KOPT-K1 (cell line): ENCODE measurements around the gene EID1.
"Not testable (repeated sequence)": the region's sequence is repeated elsewhere in the genome, so short reads cannot be mapped to it uniquely, and the experiment has no call there.

Experiments used
- H3K27ac ChIP-seq: fragments of 200-600 bp; sonication (generic); 2 replicates; pipeline ENCODE4 v1.5.1; 2016; ENCODE audit warnings: antibody characterized with exemption, mild to moderate bottlenecking, low read depth, low read length; ENCODE audit not compliant: poor library complexity, severe bottlenecking
- H3K36me3 ChIP-seq: fragments of 200-600 bp; sonication (generic); 2 replicates; pipeline ENCODE4 v1.5.1; 2017; ENCODE audit warnings: antibody characterized with exemption, mild to moderate bottlenecking, low read length, moderate library complexity; ENCODE audit not compliant: insufficient read depth
- H3K9me3 ChIP-seq: fragments of 200-600 bp; sonication (generic); 2 replicates; pipeline ENCODE4 v1.5.1; 2017; ENCODE audit warnings: antibody characterized with exemption, low read length, mild to moderate bottlenecking; ENCODE audit not compliant: insufficient read depth, poor library complexity, severe bottlenecking

Gene EID1, protein sequence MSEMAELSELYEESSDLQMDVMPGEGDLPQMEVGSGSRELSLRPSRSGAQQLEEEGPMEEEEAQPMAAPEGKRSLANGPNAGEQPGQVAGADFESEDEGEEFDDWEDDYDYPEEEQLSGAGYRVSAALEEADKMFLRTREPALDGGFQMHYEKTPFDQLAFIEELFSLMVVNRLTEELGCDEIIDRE

DNA sequence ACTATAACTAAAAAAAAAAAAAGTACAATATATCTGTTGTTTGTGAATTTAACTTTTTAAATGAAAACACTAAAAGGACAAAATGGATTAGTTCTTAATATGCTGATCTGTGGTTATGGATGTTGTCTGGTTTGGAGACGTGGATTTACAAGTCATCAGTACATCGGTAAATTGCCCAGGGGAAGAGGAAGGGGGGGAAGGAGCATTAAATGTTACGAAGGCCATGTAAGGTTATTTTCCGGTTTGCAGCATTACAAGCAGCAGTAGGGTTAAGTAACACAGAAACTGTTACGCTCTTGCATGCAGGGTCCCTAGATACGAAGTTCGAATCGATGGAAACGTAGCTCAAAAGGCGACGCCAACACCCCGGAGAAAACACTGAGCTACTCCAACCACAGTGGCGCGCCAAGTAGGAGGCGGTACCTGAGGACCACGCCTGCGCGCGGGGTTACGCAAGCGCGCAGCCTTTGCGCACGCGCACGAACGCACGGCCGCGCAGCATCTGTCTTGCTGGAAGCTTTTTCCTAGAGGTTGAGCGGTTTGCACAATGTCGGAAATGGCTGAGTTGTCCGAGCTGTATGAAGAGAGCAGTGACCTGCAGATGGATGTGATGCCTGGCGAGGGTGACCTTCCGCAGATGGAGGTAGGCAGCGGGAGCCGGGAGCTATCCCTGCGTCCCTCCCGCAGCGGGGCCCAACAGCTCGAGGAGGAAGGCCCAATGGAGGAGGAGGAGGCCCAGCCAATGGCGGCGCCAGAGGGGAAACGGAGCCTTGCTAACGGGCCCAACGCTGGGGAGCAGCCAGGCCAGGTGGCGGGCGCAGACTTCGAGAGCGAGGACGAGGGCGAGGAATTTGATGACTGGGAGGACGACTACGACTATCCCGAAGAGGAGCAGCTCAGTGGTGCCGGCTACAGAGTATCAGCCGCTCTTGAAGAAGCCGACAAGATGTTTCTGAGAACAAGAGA, at the start of gene EID1:
TSS of gene EID1 (plus strand) at position 505 of the 966 bp plus-strand sequence. CDS start at position 548, 43 bp downstream.
- Histone ChIP-seq H3K27ac (peak within 1 kb of the TSS; percentile 83), H3K9me3 (no peaks in the 10 kb centered on the region), H3K36me3 (peaks cover 16% of the 10 kb centered on the region)

DNA sequence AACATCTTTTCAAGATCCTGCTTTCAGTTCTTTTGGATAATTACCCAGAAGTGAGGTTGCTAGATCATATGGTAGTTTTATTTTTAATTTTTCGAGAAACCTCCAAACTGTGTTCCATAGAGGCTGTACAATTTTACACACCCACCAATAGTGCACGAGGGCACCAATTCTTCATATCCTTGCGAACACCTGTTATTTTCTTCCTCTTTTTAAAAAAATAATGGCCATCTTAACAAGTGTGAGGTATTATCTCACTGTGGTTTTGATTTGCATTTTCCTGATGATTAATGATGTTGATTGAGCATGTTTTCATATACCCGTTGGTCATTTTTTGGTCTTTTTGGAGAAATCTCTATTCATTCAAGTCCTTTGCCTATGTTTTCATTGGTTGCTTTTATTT, 49.5 kb upstream of the EID1 start:
- no peaks in the 10 kb centered on the region for H3K36me3 ChIP-seq
- no peak overlapping the region for H3K27ac ChIP-seq
- H3K9me3 ChIP-seq: no peaks in the 10 kb centered on the region

DNA sequence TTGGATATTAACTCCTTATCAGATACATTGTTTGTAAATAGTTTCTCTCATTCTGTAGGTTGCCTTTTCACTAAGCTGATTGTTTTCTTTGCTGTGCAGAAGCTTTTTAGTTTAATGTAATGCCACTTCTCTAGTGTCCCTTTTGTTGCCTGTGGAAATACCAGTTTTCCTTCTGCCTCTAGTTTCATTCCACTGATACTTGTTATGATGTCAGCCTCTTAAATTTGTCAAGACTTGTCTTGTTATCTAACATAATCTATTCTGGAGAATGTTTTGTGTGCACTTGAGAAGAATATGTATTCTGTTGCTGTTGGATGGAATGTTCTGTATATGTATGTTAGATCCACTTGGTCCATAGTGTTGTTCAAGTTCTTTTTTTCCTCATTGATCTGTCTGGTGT, 49.0 kb upstream of the EID1 start:
- Histone ChIP-seq H3K27ac (no peak overlapping the region), H3K36me3 (no peaks in the 10 kb centered on the region), H3K9me3 (no peaks in the 10 kb centered on the region)

DNA sequence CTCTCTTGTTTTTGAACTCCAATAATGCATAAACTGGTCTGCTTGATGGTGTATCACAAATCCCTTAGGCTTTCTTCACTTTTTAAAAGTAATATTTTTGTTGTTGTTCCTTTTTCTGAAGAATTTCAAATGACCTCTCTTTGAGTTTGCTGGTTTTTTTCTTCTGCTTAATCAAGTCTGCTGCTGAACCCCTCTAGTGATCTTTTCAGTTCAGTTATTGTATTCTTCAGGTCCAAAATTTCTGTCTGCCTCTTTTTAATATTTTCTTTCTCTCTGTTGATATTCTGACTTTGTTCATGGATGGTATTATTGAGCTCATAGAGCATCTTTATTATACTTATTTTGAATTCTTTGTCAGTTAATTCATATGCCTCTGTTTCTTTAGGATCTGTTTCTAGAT, 45.3 kb upstream of the EID1 start:
- no peaks in the 10 kb centered on the region for H3K36me3 ChIP-seq
- no peak overlapping the region for H3K27ac ChIP-seq
- H3K9me3 ChIP-seq: no peaks in the 10 kb centered on the region

DNA sequence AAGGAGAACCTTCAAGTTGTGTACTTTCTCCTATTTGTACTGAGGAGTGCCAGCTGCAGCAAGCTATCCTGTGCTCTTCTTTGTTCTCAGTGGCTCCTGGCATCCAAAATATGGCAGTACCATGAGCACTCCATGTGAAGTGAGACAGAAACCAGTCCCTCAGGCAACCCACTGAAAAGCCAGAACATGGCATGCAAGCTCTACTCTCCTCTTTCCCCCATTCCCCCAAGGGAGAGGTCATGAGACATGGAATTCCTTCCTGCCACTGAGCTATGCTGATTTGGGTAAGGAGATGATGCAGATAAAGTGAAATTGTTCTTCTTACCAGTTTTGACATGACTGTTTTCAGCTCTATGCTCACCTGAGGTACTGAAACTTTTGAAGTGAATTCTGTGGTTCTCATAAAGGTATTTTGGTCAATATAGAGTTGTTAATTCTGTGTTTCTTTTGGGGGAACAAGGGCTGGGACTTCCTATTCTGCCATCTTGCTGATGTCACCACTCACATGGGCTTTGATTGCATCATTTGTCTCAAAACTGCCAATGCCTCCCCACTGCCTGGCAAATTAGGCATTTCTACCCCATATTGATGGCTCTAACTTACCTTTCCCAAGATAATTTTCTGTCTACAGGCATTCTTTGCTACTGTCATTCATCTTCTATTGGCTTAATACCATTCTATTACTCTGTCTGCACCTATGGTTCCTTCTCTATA, 44.3 kb upstream of the EID1 start:
- Histone ChIP-seq H3K36me3 (no peaks in the 10 kb centered on the region), H3K27ac (no peak overlapping the region), H3K9me3 (no peaks in the 10 kb centered on the region)

DNA sequence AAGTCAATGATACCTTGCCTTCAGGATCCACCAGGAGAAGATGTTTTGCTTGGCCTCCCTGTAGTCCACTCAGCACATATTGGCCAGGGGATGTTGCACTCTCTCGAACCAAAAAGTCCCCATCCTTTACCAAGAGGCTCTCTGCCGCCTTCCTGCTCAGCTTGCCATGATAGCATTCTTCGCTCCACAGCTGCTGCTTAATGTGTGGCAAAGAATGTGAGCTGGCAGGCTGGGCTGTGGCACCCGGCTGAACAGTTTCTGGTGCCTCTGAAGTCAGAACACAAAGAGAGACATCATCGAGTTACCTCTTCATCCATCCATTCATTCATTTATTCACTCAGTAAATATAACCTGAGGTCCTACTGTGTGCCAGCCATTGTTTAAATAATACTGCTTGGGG, 43.2 kb upstream of the EID1 start:
- Histone ChIP-seq H3K36me3 (no peaks in the 10 kb centered on the region), H3K9me3 (no peaks in the 10 kb centered on the region), H3K27ac (no peak overlapping the region)

DNA sequence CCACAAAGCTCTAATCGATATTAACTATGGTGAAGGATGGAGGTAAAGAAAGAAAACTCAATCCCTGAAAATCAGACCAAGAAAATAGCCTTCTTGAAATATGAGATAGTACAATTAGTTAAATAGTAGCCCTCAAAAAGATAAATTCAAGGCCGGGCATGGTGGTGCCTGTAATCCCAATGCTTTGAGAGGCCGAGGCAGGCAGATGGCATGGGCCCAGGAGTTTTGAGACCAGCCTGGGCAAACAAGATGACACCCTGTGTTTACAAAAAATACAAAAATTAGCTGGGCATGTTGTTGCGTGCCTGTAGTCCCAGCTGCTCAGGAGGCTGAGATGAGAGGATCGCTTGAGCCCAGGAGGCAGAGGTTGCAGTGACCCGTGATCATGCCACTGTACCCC, 35.4 kb upstream of the EID1 start:
- no peak overlapping the region for H3K27ac ChIP-seq
- no peaks in the 10 kb centered on the region for H3K9me3 ChIP-seq
- no peaks in the 10 kb centered on the region for H3K36me3 ChIP-seq

DNA sequence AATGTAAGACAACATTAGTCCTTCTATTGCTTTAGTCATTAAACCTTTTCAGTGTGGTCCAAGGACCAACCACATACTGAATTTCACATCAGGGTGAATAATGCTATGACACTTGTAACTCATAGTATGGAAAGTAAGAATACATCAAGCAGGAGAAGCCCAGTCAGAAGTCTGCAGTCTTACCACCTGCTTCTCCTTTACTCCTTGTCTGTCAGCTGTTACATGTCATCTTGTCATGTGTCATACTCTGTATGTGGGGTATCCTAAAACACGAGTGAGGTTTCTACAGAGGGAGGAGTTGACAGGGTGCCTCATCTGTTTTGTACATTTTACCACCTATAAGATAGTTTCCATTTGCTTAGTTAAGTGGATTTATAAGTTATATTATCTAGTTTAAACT, 32.8 kb upstream of the EID1 start:
- H3K9me3 ChIP-seq: no peaks in the 10 kb centered on the region
- H3K27ac ChIP-seq: no peak overlapping the region
- no peaks in the 10 kb centered on the region for H3K36me3 ChIP-seq

DNA sequence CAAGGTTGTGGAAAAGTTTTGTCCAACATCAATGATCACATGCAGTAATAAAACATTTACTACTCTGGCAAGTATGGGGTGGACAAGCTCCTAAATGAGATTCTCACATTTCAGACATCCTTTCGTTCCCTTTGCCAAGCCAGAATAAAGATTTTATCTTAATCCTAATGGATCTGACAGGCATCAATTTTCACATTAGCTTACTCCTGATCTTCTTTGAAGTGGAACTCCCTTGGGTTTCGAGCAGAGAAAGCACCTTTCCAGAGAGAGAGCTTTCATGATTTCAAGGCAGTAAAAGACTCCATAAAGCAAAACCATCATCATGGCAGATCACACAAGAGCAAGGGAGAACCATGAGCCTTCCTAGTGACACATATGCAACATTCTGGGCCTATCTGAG, 27.3 kb upstream of the EID1 start:
- Histone ChIP-seq H3K27ac (no peak overlapping the region), H3K9me3 (no peaks in the 10 kb centered on the region)

DNA sequence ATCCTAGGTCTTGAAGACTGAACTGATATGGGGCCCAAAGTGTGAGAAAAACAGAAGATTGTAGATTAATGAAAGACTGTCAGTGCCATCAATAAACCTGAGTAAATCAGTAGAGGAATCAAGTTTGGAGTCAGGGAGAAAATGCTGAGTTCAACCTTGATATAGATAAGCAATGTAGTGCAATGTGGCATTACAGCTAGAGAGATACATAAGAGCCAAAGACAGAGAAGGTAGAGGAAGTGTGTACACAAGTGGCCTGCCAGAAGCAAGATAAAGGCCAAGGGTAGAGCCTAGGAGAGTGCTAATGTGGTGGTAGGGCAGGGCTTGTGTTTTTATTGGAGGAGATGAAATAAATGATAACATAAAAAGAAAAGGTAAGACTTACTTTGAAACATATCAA, 26.0 kb upstream of the EID1 start:
- Histone ChIP-seq H3K36me3 (no peaks in the 10 kb centered on the region), H3K9me3 (no peaks in the 10 kb centered on the region), H3K27ac (no peak overlapping the region)

More for the DNA sequence above, 27.3 kb upstream of the EID1 start:
- no peaks in the 10 kb centered on the region for H3K36me3 ChIP-seq

DNA sequence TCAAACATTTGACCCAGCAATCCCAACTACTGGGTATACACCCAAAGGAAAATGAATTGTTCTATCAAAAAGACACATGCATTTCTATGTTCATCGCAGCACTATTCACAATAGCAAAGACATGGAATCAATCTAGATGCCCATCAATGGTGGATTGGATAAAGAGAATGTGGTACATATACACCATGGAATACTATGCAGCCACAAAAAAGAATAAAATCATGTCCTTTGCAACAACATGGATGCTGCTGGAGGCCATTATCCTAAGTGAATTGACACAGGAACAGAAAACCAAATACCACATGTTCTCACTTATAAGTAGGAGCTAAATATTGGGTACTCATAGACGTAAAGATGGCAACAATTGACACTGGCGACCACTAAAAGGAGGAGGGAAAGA, 23.5 kb upstream of the EID1 start:
- not testable (repeated sequence) for H3K27ac ChIP-seq, H3K36me3 ChIP-seq, H3K9me3 ChIP-seq

DNA sequence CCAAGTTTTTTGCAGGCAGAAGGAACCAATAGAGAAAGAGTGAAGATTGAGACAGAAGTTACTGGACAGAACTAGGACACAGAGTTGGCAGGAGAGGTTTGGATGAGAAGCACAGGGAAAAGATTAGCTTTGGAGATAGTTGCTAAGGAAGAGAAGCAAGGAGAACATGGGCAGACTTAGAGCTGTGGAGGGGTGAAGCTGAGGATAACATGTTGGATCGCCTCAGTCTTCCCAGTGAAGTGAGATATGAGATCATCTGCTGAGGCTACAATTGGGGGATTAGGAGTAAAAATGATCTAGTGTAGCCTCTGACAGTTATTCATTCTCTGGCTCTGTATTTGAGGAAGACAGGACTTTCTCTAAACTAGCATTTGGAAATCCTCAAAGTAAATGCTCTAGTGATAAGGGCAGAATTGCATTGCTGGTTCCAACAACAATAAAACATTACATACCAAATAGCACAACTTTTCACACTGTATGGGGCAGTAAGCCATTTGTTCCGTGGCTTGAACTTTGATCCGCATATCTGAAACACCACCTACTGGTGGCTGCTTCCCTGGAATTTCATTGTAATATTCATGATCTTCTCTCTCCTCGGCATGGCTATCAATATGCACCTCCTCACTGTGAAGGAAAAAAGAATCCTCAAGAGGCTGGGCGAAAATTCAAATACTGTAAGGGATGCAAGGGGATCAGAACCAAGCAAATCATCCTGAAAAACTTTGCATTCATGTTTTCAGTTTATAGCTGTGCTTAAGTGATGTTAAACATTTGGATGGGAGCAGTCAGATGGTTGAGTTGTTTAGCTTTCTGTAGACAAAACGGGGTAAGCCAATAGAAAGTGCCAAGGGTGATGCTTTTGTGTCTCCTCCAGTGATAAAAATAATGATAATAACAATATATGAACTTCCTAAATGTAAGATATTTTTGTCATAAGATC, 22.2 kb upstream of the EID1 start:
- Histone ChIP-seq H3K36me3 (no peaks in the 10 kb centered on the region), H3K9me3 (no peaks in the 10 kb centered on the region), H3K27ac (no peak overlapping the region)

DNA sequence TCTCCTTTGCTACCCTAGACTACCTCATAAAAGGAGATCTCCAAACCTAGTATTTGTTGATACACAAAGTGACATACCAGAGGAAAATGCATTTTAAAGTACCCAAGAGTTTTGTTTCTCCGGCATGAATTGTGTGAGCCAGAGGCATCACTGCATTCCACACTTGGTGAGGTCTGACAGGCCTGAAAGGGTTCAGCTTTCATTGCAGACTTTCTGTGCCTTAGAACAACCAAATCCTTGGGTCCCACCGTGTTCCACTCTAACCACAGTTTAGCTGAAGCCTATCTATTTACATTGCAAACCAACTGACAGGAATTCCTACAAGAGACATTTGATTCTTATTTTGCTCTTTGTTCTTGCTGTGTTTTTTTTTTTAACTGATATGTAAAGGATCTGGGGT, 21.0 kb upstream of the EID1 start:
- H3K36me3 ChIP-seq: no peaks in the 10 kb centered on the region
- no peaks in the 10 kb centered on the region for H3K9me3 ChIP-seq
- no peak overlapping the region for H3K27ac ChIP-seq

DNA sequence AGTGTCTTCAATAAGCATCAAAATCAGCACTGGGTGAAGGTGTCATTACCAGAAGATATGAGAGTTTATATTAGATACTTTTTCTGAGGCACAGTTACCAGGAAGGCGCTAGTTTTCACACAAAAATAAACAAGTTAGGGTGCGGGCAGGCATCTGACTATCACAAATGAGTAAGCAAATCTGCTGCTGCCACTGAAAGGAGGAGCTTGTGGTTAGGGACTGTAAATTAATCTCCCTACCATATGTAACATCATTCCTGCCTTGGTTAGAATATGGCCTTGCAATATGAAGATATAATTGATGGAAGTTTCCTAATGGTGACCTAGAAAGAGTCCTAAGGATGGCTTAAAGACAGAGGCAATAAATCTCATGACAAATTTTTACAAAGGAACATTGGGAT, 19.5 kb upstream of the EID1 start:
- Histone ChIP-seq H3K27ac (no peak overlapping the region), H3K36me3 (no peaks in the 10 kb centered on the region), H3K9me3 (no peaks in the 10 kb centered on the region)
